Fibroblast of the conjunctiva (primary cell): ENCODE results near the gene CD28.

Experiments
- DNase-seq: peaks from one replicate; pipeline ENCODE4 v3.0.0-alpha.2; 2010; ENCODE audit warnings: low read depth

Gene CD28

GRCh38 chr2:203706403-203706802, at the start of gene CD28:
Gene CD28, plus strand, starts transcription at chr2:203706639. Its CDS starts 58 bp downstream, at chr2:203706697.
- DNase-seq: no peak

GRCh38 chr2:203659331-203660049, 46.9 kb upstream of the CD28 start:
- no peak for DNase-seq

- no peak for DNase-seq
Observed at GRCh38 chr2:203660465-203660864, 46.0 kb upstream of the CD28 start.

- DNase-seq: no peak
Observed at GRCh38 chr2:203661279-203661908, 45.0 kb upstream of the CD28 start.

- DNase-seq: no peak
Observed at GRCh38 chr2:203662487-203662886, 44.0 kb upstream of the CD28 start.

- no peak for DNase-seq
Observed at GRCh38 chr2:203662951-203663350, 43.5 kb upstream of the CD28 start.

GRCh38 chr2:203664029-203664755, 42.2 kb upstream of the CD28 start:
- DNase-seq: no peak

GRCh38 chr2:203667838-203668237, 38.6 kb upstream of the CD28 start:
- DNase-seq: no peak

GRCh38 chr2:203669820-203670219, 36.6 kb upstream of the CD28 start:
- no peak for DNase-seq

- no peak for DNase-seq
Observed at GRCh38 chr2:203670939-203671338, 35.5 kb upstream of the CD28 start.

- no peak for DNase-seq
Observed at GRCh38 chr2:203671876-203672275, 34.6 kb upstream of the CD28 start.

GRCh38 chr2:203672856-203673255, 33.6 kb upstream of the CD28 start:
- DNase-seq: no peak

GRCh38 chr2:203673933-203674332, 32.5 kb upstream of the CD28 start:
- no peak for DNase-seq

GRCh38 chr2:203675086-203675485, 31.4 kb upstream of the CD28 start:
- no peak for DNase-seq

- DNase-seq: no peak
Observed at GRCh38 chr2:203678971-203679370, 27.5 kb upstream of the CD28 start.

GRCh38 chr2:203679401-203679800, 27.0 kb upstream of the CD28 start:
- no peak for DNase-seq

GRCh38 chr2:203681978-203682377, 24.5 kb upstream of the CD28 start:
- DNase-seq: no peak

- peak; percentile 17 for DNase-seq
Observed at GRCh38 chr2:203682688-203683130, 23.7 kb upstream of the CD28 start.

GRCh38 chr2:203683421-203683820, 23.0 kb upstream of the CD28 start:
- no peak for DNase-seq

GRCh38 chr2:203683932-203684556, 22.4 kb upstream of the CD28 start:
- peak; percentile 45 for DNase-seq

- peak; percentile 57 for DNase-seq
Observed at GRCh38 chr2:203685081-203685621, 21.3 kb upstream of the CD28 start.

GRCh38 chr2:203685789-203686420, 20.5 kb upstream of the CD28 start:
- DNase-seq: no peak
